Measurements from ENCODE around the gene SCN3B. TPM values are rescaled to one million over a fixed set of nuclear protein-coding genes. Genes with fewer than 3 reads are reported as not detected.

SCN3B gene
- total RNA-seq, 1 experiment from 2014 or later = 0.26 TPM

- TF ChIP-seq EZH2 (IDR thresholded peaks at IDR 0.05; ENCODE audit: low read length, unreplicated experiment) (no peak), EZH2phosphoT487 (IDR thresholded peaks at IDR 0.05; ENCODE audit: borderline replicate concordance, low read length) (no peak)
- H3K79me2 ChIP-seq (ENCODE audit: low read length) = no peaks in the 10 kb centered on the region
- H4K20me1 ChIP-seq (ENCODE audit: low read length) = peaks cover 8% of the 10 kb centered on the region; the same call in 1 of the 2 replicates
- no peaks in the 10 kb centered on the region for H3F3A ChIP-seq (ENCODE audit: low read length, unreplicated experiment)
- peaks cover 12% of the 10 kb centered on the region; the same call in 1 of the 2 replicates for H3K36me3 ChIP-seq (ENCODE audit: low read depth, low read length)
- peaks cover 16% of the 10 kb centered on the region for H3K4me1 ChIP-seq (ENCODE audit: insufficient read depth, low read length)
- no peak overlapping the region for H3K4me3 ChIP-seq (ENCODE audit: low read length)
- no peak overlapping the region for H2AFZ ChIP-seq (ENCODE audit: low read length)
- no TSS peak for BruUV-seq (replicated peaks)
- POLR2A ChIA-PET (ENCODE audit: unreplicated experiment) = no interaction called here
- H3K9ac ChIP-seq (ENCODE audit: low read length) = no peak overlapping the region
- H3K27me3 ChIP-seq (ENCODE audit: low read length) = no peaks in the 10 kb centered on the region
- H3K4me2 ChIP-seq (ENCODE audit: low read length) = no peak overlapping the region
- H3K27ac ChIP-seq (ENCODE audit: low read length) = no peak overlapping the region
- intact Hi-C loops (cut with micrococcal nuclease) = no loop called here
- CTCF ChIA-PET = no interaction called here
- no peaks in the 10 kb centered on the region for H3K9me3 ChIP-seq (ENCODE audit: low read length)
- DNase-seq (no peak), ATAC-seq (no peak)
- H3K9me2 ChIP-seq (replicated peaks; ENCODE audit: low read length) = no peaks in the 10 kb centered on the region
Observed at GRCh38 chr11:123588864-123589262, 65.6 kb downstream of the SCN3B start.

- no peaks in the 10 kb centered on the region for H3K9me2 ChIP-seq (replicated peaks; ENCODE audit: low read length)
- intact Hi-C loops (cut with micrococcal nuclease) = no loop called here
- DNase-seq (no peak), ATAC-seq (no peak)
- ChIA-PET POLR2A (ENCODE audit: unreplicated experiment) (no interaction called here), CTCF (no interaction called here)
- no TSS peak for BruUV-seq (replicated peaks)
- peaks cover 16% of the 10 kb centered on the region for H3K4me1 ChIP-seq (ENCODE audit: insufficient read depth, low read length)
- no peak overlapping the region for H3K4me2 ChIP-seq (ENCODE audit: low read length)
- H3K27ac ChIP-seq (ENCODE audit: low read length) = no peak overlapping the region
- no peaks in the 10 kb centered on the region for H3F3A ChIP-seq (ENCODE audit: low read length, unreplicated experiment)
- H2AFZ ChIP-seq (ENCODE audit: low read length) = no peak overlapping the region
- H3K79me2 ChIP-seq (ENCODE audit: low read length) = no peaks in the 10 kb centered on the region
- no peaks in the 10 kb centered on the region for H3K9me3 ChIP-seq (ENCODE audit: low read length)
- no peak overlapping the region for H3K4me3 ChIP-seq (ENCODE audit: low read length)
- TF ChIP-seq EZH2 (IDR thresholded peaks at IDR 0.05; ENCODE audit: low read length, unreplicated experiment) (no peak), CTCF (conservative IDR thresholded peaks at IDR 0.05; ENCODE audit: low read depth, low read length) (no peak), EZH2phosphoT487 (IDR thresholded peaks at IDR 0.05; ENCODE audit: borderline replicate concordance, low read length) (no peak)
- H3K9ac ChIP-seq (ENCODE audit: low read length) = no peak overlapping the region
- H3K27me3 ChIP-seq (ENCODE audit: low read length) = no peaks in the 10 kb centered on the region
- peaks cover 12% of the 10 kb centered on the region; the same call in 1 of the 2 replicates for H3K36me3 ChIP-seq (ENCODE audit: low read depth, low read length)
- peaks cover 8% of the 10 kb centered on the region; the same call in 1 of the 2 replicates for H4K20me1 ChIP-seq (ENCODE audit: low read length)
Observed at GRCh38 chr11:123588117-123588863, 66.1 kb downstream of the SCN3B start.

- Histone ChIP-seq H3K36me3 (ENCODE audit: low read depth, low read length) (peaks cover 12% of the 10 kb centered on the region; the same call in 1 of the 2 replicates), H3K4me2 (ENCODE audit: low read length) (no peak overlapping the region), H3F3A (ENCODE audit: low read length, unreplicated experiment) (no peaks in the 10 kb centered on the region), H3K9ac (ENCODE audit: low read length) (no peak overlapping the region), H3K9me3 (ENCODE audit: low read length) (no peaks in the 10 kb centered on the region), H3K27me3 (ENCODE audit: low read length) (no peaks in the 10 kb centered on the region), H3K4me3 (ENCODE audit: low read length) (no peak overlapping the region), H3K9me2 (replicated peaks; ENCODE audit: low read length) (no peaks in the 10 kb centered on the region), H3K4me1 (ENCODE audit: insufficient read depth, low read length) (peaks cover 16% of the 10 kb centered on the region), H3K79me2 (ENCODE audit: low read length) (no peaks in the 10 kb centered on the region), H4K20me1 (ENCODE audit: low read length) (peaks cover 8% of the 10 kb centered on the region; the same call in 1 of the 2 replicates), H3K27ac (ENCODE audit: low read length) (no peak overlapping the region), H2AFZ (ENCODE audit: low read length) (no peak overlapping the region)
- POLR2A ChIA-PET (ENCODE audit: unreplicated experiment) = no interaction called here
- no peak for TF ChIP-seq CTCF (conservative IDR thresholded peaks at IDR 0.05; ENCODE audit: low read depth, low read length)
- TF ChIP-seq EZH2 (IDR thresholded peaks at IDR 0.05; ENCODE audit: low read length, unreplicated experiment) = no peak
- no peak for TF ChIP-seq EZH2phosphoT487 (IDR thresholded peaks at IDR 0.05; ENCODE audit: borderline replicate concordance, low read length)
- ATAC-seq = no peak
- CTCF ChIA-PET = no interaction called here
- no peak for DNase-seq
- intact Hi-C loops (cut with micrococcal nuclease) = no loop called here
- BruUV-seq (replicated peaks) = no TSS peak
Observed at GRCh38 chr11:123587559-123587958, 66.9 kb downstream of the SCN3B start.
